OCI-LY7 (cell line): ENCODE results near the gene ELN.

Experiments used
- CTCF ChIP-seq: fragments of 200-600 bp; sonication (generic); conservative IDR thresholded peaks from 2 replicates; pipeline ENCODE4 v1.5.1; 2014; ENCODE audit warnings: mild to moderate bottlenecking, antibody characterized with exemption, low read length, moderate library complexity, mixed read lengths
- EZH2phosphoT487 ChIP-seq: fragments of 200-600 bp; sonication (generic); IDR thresholded peaks from 2 replicates; pipeline ENCODE4 v1.6.1; 2018; ENCODE audit warnings: low read depth, borderline replicate concordance, mild to moderate bottlenecking, mixed run types, antibody characterized with exemption, low read length, moderate library complexity, mixed read lengths

GRCh38 chr7:74032191-74032490, 4.2 kb downstream of the ELN start:
- no peak for TF ChIP-seq CTCF
- no peak for TF ChIP-seq EZH2phosphoT487
